OCI-LY1 (cell line): Measurements from ENCODE around the gene PTPRN2.
"Not testable (repeated sequence)": the region's sequence is repeated elsewhere in the genome, so short reads cannot be mapped to it uniquely, and the experiment has no call there.

Experiments used
- EZH2 ChIP-seq: fragments of 200-600 bp; sonication (generic), shearing (Covaris generic); IDR thresholded peaks from 2 replicates; pipeline ENCODE4 v1.8.0; 2017; ENCODE audit warnings: borderline replicate concordance, mixed run types, mild to moderate bottlenecking, antibody characterized with exemption, low read length, moderate library complexity, mixed read lengths
- TF ChIP-seq, protein P1 (sequence below): fragments of 200-600 bp; sonication (generic), shearing (Covaris generic); IDR thresholded peaks from 2 replicates; pipeline ENCODE4 v1.5.1; 2017; ENCODE audit warnings: mild to moderate bottlenecking, antibody characterized with exemption, low read length, moderate library complexity, mixed read lengths

- TF ChIP-seq, protein P1, sequence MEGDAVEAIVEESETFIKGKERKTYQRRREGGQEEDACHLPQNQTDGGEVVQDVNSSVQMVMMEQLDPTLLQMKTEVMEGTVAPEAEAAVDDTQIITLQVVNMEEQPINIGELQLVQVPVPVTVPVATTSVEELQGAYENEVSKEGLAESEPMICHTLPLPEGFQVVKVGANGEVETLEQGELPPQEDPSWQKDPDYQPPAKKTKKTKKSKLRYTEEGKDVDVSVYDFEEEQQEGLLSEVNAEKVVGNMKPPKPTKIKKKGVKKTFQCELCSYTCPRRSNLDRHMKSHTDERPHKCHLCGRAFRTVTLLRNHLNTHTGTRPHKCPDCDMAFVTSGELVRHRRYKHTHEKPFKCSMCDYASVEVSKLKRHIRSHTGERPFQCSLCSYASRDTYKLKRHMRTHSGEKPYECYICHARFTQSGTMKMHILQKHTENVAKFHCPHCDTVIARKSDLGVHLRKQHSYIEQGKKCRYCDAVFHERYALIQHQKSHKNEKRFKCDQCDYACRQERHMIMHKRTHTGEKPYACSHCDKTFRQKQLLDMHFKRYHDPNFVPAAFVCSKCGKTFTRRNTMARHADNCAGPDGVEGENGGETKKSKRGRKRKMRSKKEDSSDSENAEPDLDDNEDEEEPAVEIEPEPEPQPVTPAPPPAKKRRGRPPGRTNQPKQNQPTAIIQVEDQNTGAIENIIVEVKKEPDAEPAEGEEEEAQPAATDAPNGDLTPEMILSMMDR, result not testable (repeated sequence)
- not testable (repeated sequence) for TF ChIP-seq EZH2
Measured at GRCh38 chr7:157697287-157697686, 890.3 kb downstream of the PTPRN2 start.
